IPS DF 6.9 (cell line): ENCODE data around the gene COL26A1.

Experiments
- DNase-seq: peaks from one replicate; pipeline ENCODE4 v3.0.0-alpha.2; 2013; ENCODE audit warnings: low read depth, low spot score
- H3K27ac ChIP-seq: one replicate; pipeline ENCODE4 v1.5.1; 2013; ENCODE audit warnings: low read length, control low read depth
- H3K27me3 ChIP-seq: 2 replicates; pipeline ENCODE4 v1.6.1; 2013; ENCODE audit warnings: mild to moderate bottlenecking, low read length; ENCODE audit not compliant: control insufficient read depth, insufficient read depth
- H3K36me3 ChIP-seq: 2 replicates; pipeline ENCODE4 v1.6.1; 2013; ENCODE audit warnings: low read length; ENCODE audit not compliant: control insufficient read depth, insufficient read depth
- H3K4me1 ChIP-seq: 2 replicates; pipeline ENCODE4 v1.6.1; 2013; ENCODE audit warnings: low read length; ENCODE audit not compliant: control insufficient read depth, insufficient read depth
- H3K4me3 ChIP-seq: 2 replicates; pipeline ENCODE4 v1.5.1; 2013; ENCODE audit warnings: mild to moderate bottlenecking, low read length
- H3K9me3 ChIP-seq: 2 replicates; pipeline ENCODE4 v1.6.1; 2013; ENCODE audit warnings: low read length, inconsistent platforms; ENCODE audit not compliant: control insufficient read depth, insufficient read depth
- WGBS: extraction: QIAGEN DNeasy Blood & Tissue Kit; methylation state at CpG from one replicate; pipeline ENCODE4 v1.1.7; 2013; ENCODE audit warnings: mixed read lengths, missing lambda C conversion rate; ENCODE audit not compliant: insufficient read length, insufficient coverage; 5-methylcytosine and 5-hydroxymethylcytosine counted together

Gene COL26A1

DNA sequence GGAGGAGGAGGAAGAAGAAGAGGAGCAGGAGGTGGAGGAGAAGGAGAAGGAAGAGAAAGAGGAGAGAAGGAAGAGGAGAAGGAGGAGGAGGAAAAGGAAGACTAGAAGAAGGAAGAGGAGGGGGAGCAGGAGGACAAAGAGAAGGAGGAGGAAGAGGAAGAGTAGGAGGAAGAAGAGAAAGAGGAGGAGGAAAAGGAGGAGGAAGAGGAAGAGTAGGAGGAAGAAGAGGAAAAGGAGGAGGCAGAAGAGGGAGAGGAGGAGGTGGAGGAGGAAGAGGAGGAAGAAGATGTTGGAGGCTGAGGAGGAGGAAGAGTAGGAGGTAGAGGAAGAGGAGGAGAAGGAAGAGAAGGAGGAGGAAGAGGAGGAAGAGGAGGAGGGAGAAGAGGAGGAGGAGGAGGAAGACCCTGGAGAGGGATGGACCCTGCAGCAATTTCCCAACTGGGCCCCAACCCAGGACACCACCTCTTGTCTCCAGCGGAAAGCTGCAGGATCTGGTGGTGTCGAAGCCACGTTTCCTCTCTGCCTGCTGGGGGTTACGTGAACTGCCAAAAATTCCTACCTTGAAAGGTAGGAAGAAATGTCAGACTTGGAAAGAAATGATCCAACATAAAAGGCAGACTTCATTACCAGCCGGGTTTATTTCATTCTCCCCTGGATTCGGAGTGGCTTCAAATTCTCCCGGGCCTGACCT, 38.9 kb downstream of the COL26A1 start:
- no peak for DNase-seq
- Histone ChIP-seq H3K27me3 (no peaks in the 10 kb centered on the region), H3K4me1 (peaks cover 6% of the 10 kb centered on the region; the same call in 1 of the 2 replicates), H3K36me3 (no peaks in the 10 kb centered on the region), H3K9me3 (no peaks in the 10 kb centered on the region), H3K4me3 (no peak overlapping the region), H3K27ac (no peak overlapping the region)
- no CpG with 5 or more reads among the region's 7 CpGs for WGBS

GRCh38 chr7:101402081-101402779, 39.6 kb downstream of the COL26A1 start:
- Histone ChIP-seq H3K4me1 (peaks cover 6% of the 10 kb centered on the region; the same call in 1 of the 2 replicates), H3K36me3 (no peaks in the 10 kb centered on the region), H3K27ac (no peak overlapping the region), H3K27me3 (no peaks in the 10 kb centered on the region), H3K9me3 (no peaks in the 10 kb centered on the region), H3K4me3 (no peak overlapping the region)
- WGBS, result no CpG with 5 or more reads among the region's 12 CpGs
- no peak for DNase-seq

GRCh38 chr7:101402835-101403234, 40.2 kb downstream of the COL26A1 start:
- no CpG with 5 or more reads among the region's 6 CpGs for WGBS

GRCh38 chr7:101405474-101406067, 42.9 kb downstream of the COL26A1 start:
- peaks cover 6% of the 10 kb centered on the region; the same call in 1 of the 2 replicates for H3K4me1 ChIP-seq
- H3K27me3 ChIP-seq, result no peaks in the 10 kb centered on the region
- H3K36me3 ChIP-seq, result no peaks in the 10 kb centered on the region
- no CpG with 5 or more reads among the region's 16 CpGs for WGBS
- no peak overlapping the region for H3K27ac ChIP-seq
- no peaks in the 10 kb centered on the region for H3K9me3 ChIP-seq
- no peak for DNase-seq
- no peak overlapping the region for H3K4me3 ChIP-seq

More at GRCh38 chr7:101402835-101403234, 40.2 kb downstream of the COL26A1 start:
- Histone ChIP-seq H3K27me3 (no peaks in the 10 kb centered on the region), H3K4me3 (no peak overlapping the region), H3K27ac (no peak overlapping the region), H3K36me3 (no peaks in the 10 kb centered on the region), H3K4me1 (peaks cover 6% of the 10 kb centered on the region; the same call in 1 of the 2 replicates), H3K9me3 (no peaks in the 10 kb centered on the region)
- DNase-seq, result no peak

- DNase-seq, result peak; percentile 96
- WGBS, result no CpG with 5 or more reads among the region's 16 CpGs
- Histone ChIP-seq H3K27ac (no peak overlapping the region), H3K27me3 (no peaks in the 10 kb centered on the region), H3K36me3 (no peaks in the 10 kb centered on the region), H3K4me1 (peaks cover 2% of the 10 kb centered on the region; the same call in 1 of the 2 replicates), H3K9me3 (no peaks in the 10 kb centered on the region), H3K4me3 (no peak overlapping the region)
These were observed 48.2 kb downstream of the COL26A1 start for GRCh38 chr7:101410743-101411507.

- Histone ChIP-seq H3K4me1 (peaks cover 2% of the 10 kb centered on the region; the same call in 1 of the 2 replicates), H3K27ac (no peak overlapping the region), H3K36me3 (no peaks in the 10 kb centered on the region), H3K4me3 (no peak overlapping the region), H3K9me3 (no peaks in the 10 kb centered on the region), H3K27me3 (no peaks in the 10 kb centered on the region)
- WGBS, result no CpG with 5 or more reads among the region's 4 CpGs
- no peak for DNase-seq
These were observed 48.8 kb downstream of the COL26A1 start for GRCh38 chr7:101411508-101411874.

- H3K4me3 ChIP-seq, result no peak overlapping the region
- H3K9me3 ChIP-seq, result no peaks in the 10 kb centered on the region
- H3K36me3 ChIP-seq, result no peaks in the 10 kb centered on the region
- no CpG with 5 or more reads among the region's 12 CpGs for WGBS
- H3K27me3 ChIP-seq, result no peaks in the 10 kb centered on the region
- no peak overlapping the region for H3K27ac ChIP-seq
- H3K4me1 ChIP-seq, result peaks cover 2% of the 10 kb centered on the region; the same call in 1 of the 2 replicates
- DNase-seq, result no peak
These were observed 50.3 kb downstream of the COL26A1 start for GRCh38 chr7:101412976-101413375.

DNA sequence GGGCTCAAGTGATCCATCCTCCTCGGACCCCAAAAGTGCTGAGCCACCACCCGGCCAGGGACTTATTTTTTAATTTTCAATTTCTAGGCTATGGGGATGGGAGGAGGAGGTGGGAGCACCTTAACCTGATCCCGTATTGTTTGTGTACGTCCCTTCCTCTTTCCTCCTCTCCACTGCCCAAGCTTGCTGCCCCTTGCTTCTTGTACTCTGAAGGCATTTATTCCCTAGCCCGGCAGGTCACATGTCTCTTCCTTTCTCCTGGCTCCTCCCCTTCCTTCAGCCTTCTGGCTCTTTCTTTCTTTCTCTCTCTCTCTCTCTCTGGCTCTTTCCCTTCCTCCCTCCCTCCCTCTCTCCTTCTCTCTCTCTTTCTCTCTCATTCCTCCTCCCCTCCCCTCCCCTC, 56.0 kb downstream of the COL26A1 start:
- H3K4me3 ChIP-seq, result no peak overlapping the region
- H3K36me3 ChIP-seq, result no peaks in the 10 kb centered on the region
- no peak overlapping the region for H3K27ac ChIP-seq
- H3K4me1 ChIP-seq, result peaks cover 3% of the 10 kb centered on the region
- no CpG with 5 or more reads among the region's 5 CpGs for WGBS
- no peaks in the 10 kb centered on the region for H3K9me3 ChIP-seq
- no peaks in the 10 kb centered on the region for H3K27me3 ChIP-seq
- no peak for DNase-seq

- H3K27me3 ChIP-seq, result no peaks in the 10 kb centered on the region
- H3K4me1 ChIP-seq, result peaks cover 3% of the 10 kb centered on the region
- no peak for DNase-seq
- no peak overlapping the region for H3K4me3 ChIP-seq
- H3K36me3 ChIP-seq, result no peaks in the 10 kb centered on the region
- no peaks in the 10 kb centered on the region for H3K9me3 ChIP-seq
- no CpG with 5 or more reads among the region's 16 CpGs for WGBS
- H3K27ac ChIP-seq, result no peak overlapping the region
These were observed 57.2 kb downstream of the COL26A1 start for GRCh38 chr7:101419831-101420230.

DNA sequence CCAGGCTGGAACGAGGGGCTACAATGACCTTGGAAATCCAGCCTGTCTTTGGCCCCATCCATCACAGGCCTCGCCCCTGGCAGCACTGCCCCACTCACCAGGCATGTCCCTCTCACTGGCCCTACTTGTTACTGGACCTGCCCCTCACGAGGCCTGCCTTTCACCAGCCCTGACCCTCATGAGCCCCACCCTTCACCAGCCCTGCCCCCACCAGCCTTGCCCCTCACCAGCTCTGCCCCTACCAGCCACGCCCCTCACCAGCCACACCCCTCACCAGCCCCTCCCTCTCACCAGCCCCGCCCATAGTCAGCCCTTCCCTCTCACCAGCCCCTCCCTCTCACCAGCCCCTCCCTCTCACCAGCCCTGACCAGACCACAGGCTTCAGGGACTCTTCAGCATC, 57.8 kb downstream of the COL26A1 start:
- H3K9me3 ChIP-seq, result no peaks in the 10 kb centered on the region
- no peak overlapping the region for H3K4me3 ChIP-seq
- H3K27me3 ChIP-seq, result no peaks in the 10 kb centered on the region
- no peaks in the 10 kb centered on the region for H3K36me3 ChIP-seq
- H3K27ac ChIP-seq, result no peak overlapping the region
- no peak for DNase-seq
- WGBS, result no CpG with 5 or more reads among the region's 5 CpGs
- peaks cover 3% of the 10 kb centered on the region for H3K4me1 ChIP-seq
